ENCODE results near the gene TSKS. TPM values are rescaled to one million over a fixed set of nuclear protein-coding genes. Genes with fewer than 3 reads are reported as not detected.

TSKS gene
- total RNA-seq, 4 donors from 2014 or later = 0.32 to 12.7 (median 0.82) TPM; not detected in 1

DNA sequence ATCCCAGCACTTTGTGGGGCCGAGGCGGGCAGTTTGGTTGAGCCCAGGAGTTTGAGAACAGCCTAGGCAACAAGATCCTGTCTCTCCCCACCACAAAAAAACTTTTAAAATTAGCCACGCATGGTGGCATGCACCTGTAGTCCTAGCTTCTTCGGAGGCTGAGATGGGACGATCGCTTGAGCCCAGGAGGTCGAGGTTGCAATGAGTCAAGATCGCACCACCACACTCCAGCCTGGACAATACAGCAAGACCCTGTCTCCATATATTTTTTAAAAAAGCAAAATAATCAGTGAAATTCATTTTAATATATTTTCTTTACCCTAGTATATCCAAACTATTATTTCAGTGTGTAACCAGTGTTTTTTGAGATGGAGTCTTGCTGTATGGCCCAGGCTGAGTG is 11.9 kb upstream of the TSKS start:
- no peak for DNase-seq
- no peaks in the 10 kb centered on the region for H3K27me3 ChIP-seq
- H3K4me1 ChIP-seq = peaks cover 0 to 10% (median 4%) of the 10 kb centered on the region in 4 donors
- in situ Hi-C loops (cut with MboI; ENCODE audit: low pct_ligation_motif_present in 1 of 4, low pct_unique_long_range_greater_than_20kb in 1 of 4, low sequenced_read_pairs in 3 of 4) = no loop called here
- no peak overlapping the region for H3K27ac ChIP-seq
- WGBS, 2 donors (ENCODE audit: low coverage in 1 of 2) = 67 to 94% methylated on average over 2 to 8 of the region's 8 CpGs
- intact Hi-C loops (cut with DNase I; ENCODE audit: low total_unique reads) = no loop called here
- H3K9me3 ChIP-seq = no peaks in the 10 kb centered on the region
- no peak overlapping the region for H3K4me3 ChIP-seq
- H3K36me3 ChIP-seq = no peaks in the 10 kb centered on the region
- TF ChIP-seq POLR2A (IDR thresholded peaks at IDR 0.05) = no peak
- TF ChIP-seq EP300 (IDR thresholded peaks at IDR 0.05; ENCODE audit: low read depth) = no peak
- TF ChIP-seq POLR2AphosphoS5 (IDR thresholded peaks at IDR 0.05) = no peak
- no peak for TF ChIP-seq CTCF (IDR thresholded peaks at IDR 0.05)

GRCh38 chr19:49773663-49774350 is 10.7 kb upstream of the TSKS start:
- in situ Hi-C loops (cut with MboI; ENCODE audit: low pct_ligation_motif_present in 1 of 4, low pct_unique_long_range_greater_than_20kb in 1 of 4, low sequenced_read_pairs in 3 of 4) = no loop called here

DNA sequence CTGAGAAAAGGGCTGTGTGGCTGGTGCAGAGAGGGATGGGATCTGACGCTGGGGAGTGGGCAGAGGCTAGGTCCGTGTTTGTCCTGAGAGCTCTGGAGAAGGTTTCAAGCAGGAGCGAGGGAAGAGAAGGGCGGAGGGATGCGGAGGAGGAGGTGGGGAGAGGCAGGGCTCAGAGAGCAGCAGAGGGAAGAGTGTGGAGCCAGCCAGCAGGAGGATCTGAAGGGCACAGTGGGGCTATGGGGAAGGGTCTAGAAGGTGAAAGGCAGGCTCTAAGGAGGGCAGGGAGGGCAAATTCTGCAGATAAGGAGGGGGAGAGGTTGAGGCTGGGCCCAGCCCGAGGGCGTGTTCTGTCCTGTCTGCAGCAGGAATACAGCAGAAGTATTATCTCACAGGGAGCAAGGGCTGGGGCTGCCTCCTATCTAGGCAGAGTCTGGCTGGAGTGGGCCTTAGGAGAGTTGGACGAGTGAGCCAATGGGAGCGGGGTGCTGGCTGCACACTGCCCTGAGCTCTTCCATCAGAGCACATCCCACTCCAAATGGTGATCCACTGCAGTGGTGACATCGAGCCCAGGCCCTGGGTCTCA is 9.8 kb upstream of the TSKS start:
- 93 to 100% methylated on average over 3 to 10 of the region's 10 CpGs for WGBS, 2 donors (ENCODE audit: low coverage in 1 of 2)
- in situ Hi-C loops (cut with MboI; ENCODE audit: low pct_ligation_motif_present in 1 of 4, low pct_unique_long_range_greater_than_20kb in 1 of 4, low sequenced_read_pairs in 3 of 4) = no loop called here
- DNase-seq = no peak

More at GRCh38 chr19:49773663-49774350, 10.7 kb upstream of the TSKS start:
- no peak for DNase-seq
- TF ChIP-seq EP300 (IDR thresholded peaks at IDR 0.05; ENCODE audit: low read depth) (no peak), POLR2A (IDR thresholded peaks at IDR 0.05) (no peak), POLR2AphosphoS5 (IDR thresholded peaks at IDR 0.05) (no peak), CTCF (IDR thresholded peaks at IDR 0.05) (no peak)
- intact Hi-C loops (cut with DNase I; ENCODE audit: low total_unique reads) = no loop called here
- H3K27me3 ChIP-seq = no peaks in the 10 kb centered on the region
- no peaks in the 10 kb centered on the region for H3K9me3 ChIP-seq
- no peak overlapping the region for H3K4me3 ChIP-seq
- no peaks in the 10 kb centered on the region for H3K36me3 ChIP-seq
- 80 to 93% methylated on average over 3 to 8 of the region's 8 CpGs for WGBS, 2 donors (ENCODE audit: low coverage in 1 of 2)
- peaks cover 0 to 11% (median 7%) of the 10 kb centered on the region in 4 donors for H3K4me1 ChIP-seq
- H3K27ac ChIP-seq = no peak overlapping the region

More for the DNA sequence above, 9.8 kb upstream of the TSKS start:
- Histone ChIP-seq H3K36me3 (no peaks in the 10 kb centered on the region), H3K27me3 (no peaks in the 10 kb centered on the region), H3K4me1 (peaks cover 8 to 20% (median 15%) of the 10 kb centered on the region in 4 donors), H3K9me3 (no peaks in the 10 kb centered on the region), H3K27ac (no peak overlapping the region), H3K4me3 (no peak overlapping the region)
- TF ChIP-seq POLR2AphosphoS5 (IDR thresholded peaks at IDR 0.05) (no peak), EP300 (IDR thresholded peaks at IDR 0.05; ENCODE audit: low read depth) (no peak), POLR2A (IDR thresholded peaks at IDR 0.05) (no peak), CTCF (IDR thresholded peaks at IDR 0.05) (no peak)
- intact Hi-C loops (cut with DNase I; ENCODE audit: low total_unique reads) = no loop called here
